HG03571 (cell line): ENCODE results near the gene PPIH.
A peak's percentile ranks its signal among the peaks of the same experiment; 100 is the strongest.
"Not testable (repeated sequence)": the region's sequence is repeated elsewhere in the genome, so short reads cannot be mapped to it uniquely, and the experiment has no call there.

Experiments
- ATAC-seq: cut with Tn5 transposase; IDR thresholded peaks from one replicate; pipeline ENCODE4 v1.9.1; 2021; ENCODE audit not compliant: unreplicated experiment

PPIH gene

DNA sequence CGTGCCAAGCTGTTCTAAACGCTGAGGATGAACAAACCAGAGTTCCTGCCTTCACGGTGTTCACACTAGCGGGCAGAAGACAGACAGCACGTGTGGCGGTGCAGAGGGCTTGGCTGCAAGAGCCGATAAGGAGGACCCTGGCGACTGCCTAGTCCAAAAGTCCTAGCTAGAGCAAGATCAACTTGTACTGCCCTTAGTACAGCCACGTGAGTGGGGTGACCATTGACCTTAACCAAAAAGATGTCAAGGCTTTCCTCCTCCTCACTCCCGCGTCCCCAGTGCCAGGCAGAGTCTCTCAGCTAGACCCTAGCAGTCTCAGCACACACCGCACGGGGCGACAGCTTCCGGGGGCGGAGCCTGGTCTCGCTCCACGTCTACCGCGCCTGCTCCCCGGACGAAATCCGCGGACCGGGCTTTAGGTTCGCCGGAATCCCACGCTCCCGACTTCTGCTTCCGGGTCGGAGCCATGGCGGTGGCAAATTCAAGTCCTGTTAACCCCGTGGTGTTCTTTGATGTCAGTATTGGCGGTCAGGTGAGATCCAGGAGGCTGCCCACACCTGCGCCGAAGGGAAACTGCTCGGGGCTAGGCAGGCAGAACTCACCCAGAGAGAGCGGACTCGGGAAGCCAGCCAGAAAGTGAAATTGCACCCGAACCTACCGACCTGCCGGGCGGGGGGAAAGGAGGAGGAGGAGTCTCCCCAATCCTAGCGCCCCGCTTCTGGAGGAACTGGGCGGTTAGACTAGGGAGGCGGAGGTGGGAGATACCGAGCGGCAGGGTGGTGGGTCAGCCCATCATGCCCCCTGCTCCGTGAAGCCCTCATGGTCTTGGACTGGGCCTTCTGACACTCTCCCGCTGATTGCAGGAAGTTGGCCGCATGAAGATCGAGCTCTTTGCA, at the start of gene PPIH:
PPIH (plus strand) TSS at position 443 of the 896 bp plus-strand sequence; CDS start at position 467, 24 bp downstream.
- ATAC-seq = peak; percentile 95

DNA sequence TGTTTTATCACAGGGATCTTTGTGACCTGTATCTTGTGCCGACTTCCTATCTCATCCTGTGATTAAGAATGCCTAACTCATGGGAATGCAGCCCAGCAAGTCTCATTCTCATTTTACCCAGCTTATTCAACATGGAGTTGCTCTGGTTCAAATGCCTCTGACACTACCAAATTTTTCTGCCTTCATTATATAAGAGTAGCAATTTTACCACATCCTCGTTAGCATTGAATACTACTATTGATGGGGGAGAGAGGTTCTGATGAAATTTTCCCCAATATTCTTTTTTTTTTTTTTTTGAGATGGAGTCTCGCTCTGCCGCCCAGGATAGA, 44.5 kb upstream of the PPIH start:
- ATAC-seq = no peak

DNA sequence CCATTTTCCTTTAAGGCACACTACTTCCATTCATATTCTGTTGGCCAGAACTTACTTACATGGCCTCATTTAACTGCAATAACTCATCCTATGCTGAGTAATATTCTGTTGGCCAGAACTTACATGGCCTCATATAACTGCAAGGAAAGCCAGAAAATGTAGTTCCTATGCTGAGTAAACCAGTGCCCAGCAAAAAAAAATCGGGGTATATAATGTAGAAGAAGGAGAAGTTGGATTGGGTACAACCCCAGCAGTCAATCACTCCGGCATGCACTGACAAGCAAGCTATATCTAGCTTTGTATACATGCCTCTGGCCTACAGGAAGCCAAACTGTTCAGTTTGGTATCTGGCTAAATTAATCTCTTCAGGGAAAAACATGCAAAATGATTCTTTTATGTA, 39.4 kb upstream of the PPIH start:
- no peak for ATAC-seq

DNA sequence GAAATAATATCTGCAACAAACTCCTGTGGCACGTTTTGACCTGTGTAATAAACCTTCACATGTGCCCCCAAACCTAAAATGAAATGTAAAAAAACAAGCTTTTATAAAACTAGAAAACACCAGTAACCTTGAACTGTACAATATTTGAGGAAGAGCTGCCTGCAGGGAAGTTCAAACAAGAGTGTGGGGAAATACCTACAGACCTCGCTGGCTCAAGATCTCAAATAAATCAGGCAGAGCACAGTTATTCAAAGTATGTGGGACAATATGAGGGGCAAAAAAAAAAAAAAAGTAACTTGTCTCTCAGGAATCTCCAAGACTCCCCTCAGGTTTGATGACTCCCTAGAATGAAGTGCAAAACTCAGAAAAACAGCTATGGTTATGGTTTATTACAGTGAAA, 37.9 kb upstream of the PPIH start:
- ATAC-seq = no peak

DNA sequence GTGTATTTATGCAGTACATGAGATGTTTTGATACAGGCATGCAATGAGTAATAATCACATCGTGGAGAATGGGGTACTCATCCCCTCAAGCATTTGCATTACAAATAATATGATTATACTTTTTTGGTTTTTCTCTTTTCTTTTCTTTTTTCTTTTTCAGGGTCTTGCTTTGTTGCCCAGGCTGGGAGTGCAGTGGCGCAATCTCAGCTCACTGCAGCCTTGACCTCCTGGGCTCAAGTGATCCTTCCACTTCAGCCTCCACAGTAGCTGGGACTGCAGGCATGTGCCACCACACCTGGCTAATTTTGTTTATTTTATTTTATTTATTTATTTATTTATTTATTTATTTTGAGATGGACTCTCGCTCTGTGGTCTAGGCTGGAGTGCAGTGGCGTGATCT, 37.0 kb upstream of the PPIH start:
- ATAC-seq = not testable (repeated sequence)

DNA sequence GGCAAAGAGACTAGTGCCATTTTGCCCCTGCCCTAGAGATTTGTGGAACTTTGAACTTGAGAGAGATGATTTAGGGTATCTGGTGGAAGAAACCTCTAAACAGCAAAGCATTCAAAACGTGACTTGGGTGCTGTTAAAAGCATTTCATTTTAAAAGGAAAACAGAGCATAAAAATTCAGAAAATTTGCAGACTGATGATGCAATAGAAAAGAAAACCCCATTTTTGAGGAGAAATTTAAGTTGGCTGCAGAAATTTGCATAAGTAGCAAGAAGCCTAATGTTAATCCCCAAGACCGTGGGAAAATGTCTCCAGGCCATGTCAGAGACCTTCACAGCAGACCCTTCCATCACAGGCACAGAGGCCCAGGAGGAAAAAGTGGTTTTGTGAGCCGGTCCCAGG, 31.0 kb upstream of the PPIH start:
- ATAC-seq = not testable (repeated sequence)

DNA sequence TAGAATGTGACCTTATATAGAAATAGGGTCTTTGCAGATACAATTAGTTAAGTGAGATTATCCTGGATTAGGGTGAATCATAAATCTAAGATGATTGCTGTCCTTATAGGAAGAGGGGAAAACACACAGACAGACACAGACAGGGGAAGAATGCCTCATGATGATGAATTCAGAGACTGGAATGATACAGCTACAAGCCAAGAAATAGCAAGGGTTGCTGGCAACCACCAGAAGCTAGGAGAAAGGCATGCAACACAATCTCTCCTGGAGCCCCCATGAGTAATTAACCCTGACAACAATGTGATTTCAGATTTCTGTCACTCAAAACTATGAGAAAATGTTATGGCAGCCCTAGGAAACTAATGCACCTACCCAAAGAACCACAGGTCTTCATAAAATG, 19.1 kb upstream of the PPIH start:
- ATAC-seq = no peak

DNA sequence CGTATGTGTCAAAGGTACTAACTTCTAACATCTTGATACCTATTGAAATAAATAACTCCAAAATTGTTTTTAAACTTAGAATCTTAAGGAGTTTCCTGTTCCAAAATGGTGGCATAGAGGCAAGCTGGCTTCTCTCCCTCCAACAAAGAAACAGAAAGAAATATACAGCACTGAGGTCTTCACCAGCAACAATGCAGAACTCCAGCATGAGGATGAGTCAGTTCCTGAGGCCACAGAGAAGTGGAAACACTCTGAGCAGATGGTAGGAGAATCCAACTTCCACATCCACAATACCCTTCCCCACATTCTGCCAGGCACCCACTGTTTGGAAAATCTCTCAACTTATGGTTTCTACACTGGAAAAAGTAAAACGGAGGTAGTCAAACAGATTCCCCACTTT, 12.2 kb upstream of the PPIH start:
- ATAC-seq = no peak

DNA sequence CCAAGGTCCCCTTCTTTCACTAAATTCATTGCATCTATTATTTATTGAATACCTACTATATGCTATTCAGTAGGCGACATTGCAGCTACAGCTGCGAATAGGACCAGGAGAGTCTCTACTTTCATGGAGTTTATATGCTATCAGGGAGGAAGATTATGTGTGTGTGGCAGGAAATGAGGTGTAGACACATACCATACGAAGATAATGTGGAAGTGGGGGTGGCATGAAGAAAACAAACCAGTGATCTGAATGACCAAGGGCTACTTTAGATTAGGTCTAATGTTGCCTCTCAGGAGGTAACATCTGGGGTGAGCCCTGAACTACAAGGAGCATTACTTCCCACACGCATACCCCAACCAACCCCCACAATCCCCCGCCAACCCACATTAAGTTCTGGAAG, 1.0 kb upstream of the PPIH start:
- no peak for ATAC-seq

DNA sequence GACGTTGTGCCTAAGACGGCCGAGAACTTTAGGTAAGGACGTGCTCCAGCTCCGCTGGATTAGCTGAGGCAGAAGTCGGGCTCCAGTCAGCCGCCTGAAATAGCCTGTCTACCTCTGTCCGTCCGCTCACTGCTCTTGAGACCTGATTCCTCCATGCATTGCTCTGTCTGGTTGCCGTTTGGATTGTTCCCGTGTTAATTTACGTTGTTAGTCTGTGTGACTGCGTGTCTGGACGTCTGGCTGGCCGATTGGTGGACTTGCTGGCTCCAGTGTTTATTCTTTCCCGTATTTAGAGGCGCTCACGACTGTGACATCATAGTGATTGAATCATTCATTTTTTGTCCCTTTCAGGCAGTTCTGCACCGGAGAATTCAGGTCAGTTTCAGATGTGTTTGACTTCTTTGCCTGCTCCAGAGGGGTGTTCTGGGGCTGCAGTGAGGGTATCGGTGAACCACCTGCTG, 684 bp downstream of the PPIH start:
- ATAC-seq = no peak

DNA sequence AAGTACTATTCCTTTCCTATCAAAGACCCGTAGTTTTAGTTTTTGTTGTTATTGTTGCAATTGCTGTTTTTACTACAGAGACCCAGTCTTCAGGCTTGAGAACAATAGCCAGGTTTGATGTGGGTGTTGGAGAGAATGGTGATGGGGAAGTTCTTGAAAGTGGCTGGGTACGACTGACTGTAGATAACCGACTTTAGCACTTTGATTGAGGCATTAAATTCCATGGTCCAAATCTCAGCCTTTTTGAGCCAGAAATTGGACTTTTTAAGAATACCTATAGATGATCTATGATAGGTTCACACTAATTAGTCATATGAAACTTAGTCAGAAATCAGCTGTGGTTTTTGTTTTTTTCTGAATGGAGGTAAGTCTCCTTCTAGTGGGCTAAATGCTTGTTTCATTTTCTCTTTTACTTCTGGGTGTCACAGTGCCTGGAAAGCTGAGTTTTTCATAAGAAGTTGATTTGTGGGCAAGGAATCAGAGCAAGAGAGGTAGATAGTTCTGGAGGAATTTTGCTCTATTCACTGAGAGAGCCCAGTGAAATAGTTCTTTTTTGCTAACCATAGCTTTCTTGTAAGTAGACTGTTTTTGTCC, 2.8 kb downstream of the PPIH start:
- ATAC-seq = no peak

DNA sequence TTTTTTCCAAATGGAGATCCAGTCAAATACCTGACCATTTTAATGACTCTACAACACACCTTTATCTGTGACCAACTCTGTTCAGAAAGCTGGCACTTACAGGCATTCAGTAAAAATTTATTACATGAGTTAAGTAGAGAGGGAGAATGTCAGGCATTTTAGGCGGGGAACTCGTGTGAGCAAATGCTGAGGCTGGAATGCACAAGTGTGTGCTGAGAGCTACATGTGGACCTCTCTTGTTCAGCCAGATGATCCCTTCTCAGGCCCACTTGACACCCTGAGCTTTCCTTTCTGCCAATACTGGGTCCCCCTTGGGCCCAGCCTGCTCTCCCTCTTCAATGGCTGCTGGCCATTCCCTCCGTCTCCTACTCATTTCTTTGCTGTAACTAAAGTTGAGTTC, 11.7 kb downstream of the PPIH start:
- no peak for ATAC-seq

DNA sequence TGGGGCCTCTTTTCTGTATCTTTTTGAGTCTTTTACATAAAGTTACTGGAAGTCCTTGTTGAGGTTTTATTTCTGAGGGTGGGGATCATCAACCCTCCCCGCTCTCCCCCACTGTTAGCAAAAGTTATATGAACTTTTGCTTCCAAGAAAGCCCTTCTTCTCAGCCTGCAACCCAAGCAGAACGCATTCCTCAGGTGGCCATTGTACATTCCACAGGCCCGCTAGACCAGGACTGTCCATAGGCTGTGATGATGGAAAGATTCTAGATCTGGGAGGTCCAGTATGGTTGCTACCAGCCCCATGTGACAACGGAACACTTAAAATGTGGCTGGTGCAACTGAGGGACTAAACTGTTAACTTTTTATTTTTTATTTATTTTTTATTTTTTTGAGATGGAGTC, 12.2 kb downstream of the PPIH start:
- no peak for ATAC-seq

DNA sequence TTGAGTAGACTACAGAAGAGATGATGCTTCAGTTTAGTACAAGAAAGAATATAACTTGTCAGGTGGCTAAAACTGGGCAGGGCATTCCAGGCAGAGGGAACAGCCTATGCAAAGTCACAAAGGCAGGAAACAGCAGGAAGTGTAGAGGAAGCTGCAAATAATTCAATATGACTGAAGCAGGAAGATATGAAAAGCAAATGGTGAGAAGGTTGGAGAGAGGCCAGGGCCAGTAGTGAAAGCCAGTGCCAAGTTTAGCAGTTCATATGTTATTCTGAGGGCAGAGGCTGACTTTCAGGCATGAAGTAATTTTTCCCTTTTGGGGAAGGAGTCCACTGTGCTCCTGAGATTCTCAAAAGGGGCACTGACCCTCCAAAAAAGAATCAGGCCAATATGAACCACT, 16.0 kb downstream of the PPIH start:
- no peak for ATAC-seq

DNA sequence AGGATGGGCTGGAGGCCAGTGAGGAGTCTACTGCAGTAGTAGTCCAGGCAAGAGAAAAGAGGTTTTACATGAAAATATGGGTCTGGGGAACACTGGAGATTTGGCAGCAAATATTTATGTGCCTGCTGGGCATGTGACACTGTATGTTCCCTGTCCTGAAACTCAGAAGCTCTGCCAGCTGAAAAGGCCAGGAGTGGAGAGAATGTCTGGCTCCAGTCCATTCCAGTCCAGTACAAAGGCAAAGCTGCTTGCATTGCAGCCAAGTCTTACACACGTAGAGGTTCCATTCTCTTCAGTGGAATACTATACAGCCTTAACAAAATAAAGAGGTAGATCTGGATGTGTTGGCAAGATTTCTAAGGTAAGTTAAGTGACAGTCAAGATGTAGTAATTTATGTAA, 16.5 kb downstream of the PPIH start:
- no peak for ATAC-seq

DNA sequence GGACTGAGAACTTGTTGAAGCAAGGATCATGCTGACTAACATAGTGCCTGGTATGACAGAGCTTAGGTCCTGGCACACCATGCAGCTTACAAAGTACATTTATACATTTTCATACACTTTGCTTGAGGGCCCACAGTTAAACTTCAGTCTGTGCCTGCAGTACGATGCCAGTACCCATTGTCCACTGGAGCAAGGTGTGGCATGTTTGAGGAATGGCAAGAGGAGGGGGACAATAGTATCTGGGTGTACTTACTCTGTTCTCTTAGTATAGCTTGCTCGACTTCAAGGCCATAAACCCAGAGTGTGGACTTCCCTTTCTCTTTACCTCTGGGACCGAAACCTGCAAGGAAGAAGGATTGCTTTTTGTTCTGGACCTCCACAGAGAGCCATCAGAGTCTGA, 17.2 kb downstream of the PPIH start:
- ATAC-seq = no peak

DNA sequence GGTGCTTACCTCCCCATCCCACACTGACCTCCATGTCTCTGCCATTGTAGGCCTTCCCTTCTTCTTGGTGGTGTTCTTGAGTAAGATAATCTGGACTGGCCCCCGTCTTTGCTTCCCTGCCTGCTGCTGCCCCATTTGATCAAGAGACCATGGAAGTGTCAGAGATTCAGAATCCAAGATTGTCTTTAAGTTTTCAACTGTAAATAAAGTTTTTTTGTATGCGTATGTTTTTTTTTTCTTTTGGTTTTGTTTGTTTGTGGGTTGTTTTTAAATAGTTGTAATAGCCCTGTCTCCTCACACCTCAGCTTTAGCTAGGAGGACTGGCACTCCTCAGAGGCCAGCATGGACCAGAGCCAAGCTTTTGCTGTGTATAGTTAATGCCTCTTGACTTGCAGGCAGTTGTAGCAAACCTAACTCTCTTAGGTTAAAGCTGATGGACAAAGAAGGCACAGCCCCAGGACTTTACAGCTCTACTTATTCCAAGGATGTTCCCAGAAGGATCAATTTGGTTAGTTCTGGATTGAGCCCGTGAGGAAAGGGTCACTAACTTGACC, 18.4 kb downstream of the PPIH start:
- no peak for ATAC-seq

DNA sequence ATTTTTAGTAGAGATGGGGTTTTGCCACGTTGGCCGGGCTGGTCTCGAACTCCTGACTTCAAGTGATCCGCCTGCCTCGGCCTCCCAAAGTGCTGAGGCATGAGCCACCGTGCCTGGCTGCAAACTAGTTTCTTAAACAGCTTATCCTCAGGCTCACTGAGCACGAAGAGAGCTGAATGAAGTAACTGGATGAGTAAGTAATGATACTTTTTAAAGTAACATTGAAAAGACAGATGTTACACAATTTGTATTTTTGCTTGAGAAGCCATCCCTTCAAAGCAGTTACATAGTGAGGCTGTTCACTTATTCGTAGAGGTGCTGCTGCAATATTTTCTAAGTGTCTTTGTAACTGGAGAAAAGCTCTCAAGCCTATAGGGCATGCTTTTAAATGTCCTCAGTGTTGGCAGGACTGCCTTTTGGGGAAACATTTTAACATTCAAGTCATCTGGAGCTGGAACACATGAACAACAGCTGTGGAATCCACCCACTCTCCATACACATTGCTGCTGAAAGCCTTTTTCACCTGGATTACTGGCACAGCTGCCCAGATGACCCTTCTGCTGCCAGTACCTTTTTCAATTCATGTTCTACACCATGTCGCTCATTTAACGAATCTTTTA, 21.3 kb downstream of the PPIH start:
- ATAC-seq = no peak

DNA sequence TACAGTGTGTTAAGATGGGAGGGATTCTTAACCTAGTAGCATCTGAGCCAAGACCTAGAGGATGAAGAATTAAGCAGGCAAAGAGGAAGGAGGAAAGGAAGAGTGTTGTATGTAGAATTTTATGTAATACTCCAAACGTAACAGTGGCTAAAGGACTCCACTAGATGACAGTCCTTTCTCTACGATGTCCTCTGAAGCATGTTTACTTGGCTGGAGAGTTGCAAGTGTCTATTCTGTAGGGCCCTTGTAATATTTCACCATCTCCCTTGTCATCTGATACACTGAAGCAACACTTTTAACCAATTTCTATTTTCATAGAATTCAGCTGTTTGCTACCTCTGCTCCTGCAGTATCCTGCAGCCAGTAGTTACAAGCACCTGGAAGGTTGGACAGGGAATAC, 21.8 kb downstream of the PPIH start:
- no peak for ATAC-seq

DNA sequence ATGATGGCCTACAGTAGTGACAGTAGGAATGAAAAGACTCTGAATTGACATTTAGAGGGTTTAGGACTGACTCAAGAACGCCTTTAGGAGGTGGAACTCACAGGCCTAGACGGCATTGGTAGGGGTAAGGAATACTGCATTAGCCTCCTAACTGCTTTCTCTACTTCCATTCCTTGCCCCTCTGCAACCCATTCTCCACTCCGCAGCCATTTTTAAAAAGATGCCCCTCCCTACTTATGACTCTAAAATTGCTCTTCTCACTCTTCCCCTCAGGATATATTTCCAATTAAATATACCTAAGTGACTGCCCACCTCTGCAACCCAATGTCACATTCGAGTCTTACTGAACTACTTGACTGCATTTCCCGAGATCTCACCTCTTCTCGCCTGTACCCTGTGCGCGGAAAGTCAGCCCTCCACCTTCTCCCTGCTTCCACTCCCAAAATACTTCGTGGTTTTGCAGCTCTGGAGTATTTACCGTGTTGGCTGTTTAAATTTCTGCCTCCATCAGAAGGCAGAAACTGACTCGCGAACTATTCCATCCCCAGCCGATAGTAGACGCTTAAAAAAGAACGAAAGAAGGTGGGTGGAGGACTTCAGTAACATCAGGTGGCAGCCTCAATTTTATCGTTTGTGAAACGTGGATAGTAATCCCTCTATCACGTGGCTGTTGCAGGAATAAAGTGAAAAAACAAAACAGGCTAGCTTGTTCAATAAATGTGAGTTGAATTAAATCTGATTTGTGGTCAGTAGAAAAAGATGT, 22.9 kb downstream of the PPIH start:
- no peak for ATAC-seq
